H9 (cell line): Measurements from ENCODE around the gene USP47. TPM values are rescaled to one million over a fixed set of nuclear protein-coding genes. Genes with fewer than 3 reads are reported as not detected.

ENCODE experiments used
- DNase-seq: peaks from one replicate; pipeline ENCODE4 v3.0.0-alpha.2; 2017
- H2AFZ ChIP-seq: one replicate; pipeline ENCODE4 v1.6.1; 2013; ENCODE audit warnings: mild to moderate bottlenecking, low read length, control low read depth, moderate library complexity
- H2AK5ac ChIP-seq: 2 replicates; pipeline ENCODE4 v1.6.1; 2013; ENCODE audit warnings: low read length, control low read depth, mixed read lengths; ENCODE audit not compliant: insufficient read length
- H2BK120ac ChIP-seq: one replicate; pipeline ENCODE4 v1.6.1; 2013; ENCODE audit warnings: low read depth, mild to moderate bottlenecking, low read length, control low read depth, inconsistent platforms; ENCODE audit not compliant: poor library complexity, severe bottlenecking
- H2BK12ac ChIP-seq: 2 replicates; pipeline ENCODE4 v1.6.1; 2013; ENCODE audit warnings: low read length, control low read depth, mixed read lengths, low read depth; ENCODE audit not compliant: insufficient read length
- H2BK15ac ChIP-seq: 2 replicates; pipeline ENCODE4 v1.6.1; 2013; ENCODE audit warnings: low read depth, low read length, control low read depth
- H2BK20ac ChIP-seq: one replicate; pipeline ENCODE4 v1.6.1; 2013; ENCODE audit warnings: low read depth, mild to moderate bottlenecking, low read length, control low read depth, inconsistent platforms; ENCODE audit not compliant: poor library complexity, severe bottlenecking
- H2BK5ac ChIP-seq: 2 replicates; pipeline ENCODE4 v1.6.1; 2013; ENCODE audit warnings: low read length, control low read depth, mixed read lengths; ENCODE audit not compliant: insufficient read length
- H3K14ac ChIP-seq: 2 replicates; pipeline ENCODE4 v1.6.1; 2013; ENCODE audit warnings: low read length, control low read depth; ENCODE audit not compliant: insufficient read depth
- H3K18ac ChIP-seq: 2 replicates; pipeline ENCODE4 v1.6.1; 2013; ENCODE audit warnings: low read depth, mild to moderate bottlenecking, mixed read lengths, low read length, control low read depth; ENCODE audit not compliant: insufficient read length
- H3K23ac ChIP-seq: 2 replicates; pipeline ENCODE4 v1.6.1; 2013; ENCODE audit warnings: low read length, control low read depth, mixed read lengths, low read depth; ENCODE audit not compliant: insufficient read length
- H3K23me2 ChIP-seq: 2 replicates; pipeline ENCODE4 v1.6.1; 2013; ENCODE audit warnings: low read depth, mild to moderate bottlenecking, mixed read lengths, low read length, control low read depth; ENCODE audit not compliant: insufficient read length, poor library complexity, severe bottlenecking
- H3K27ac ChIP-seq: 2 replicates; pipeline ENCODE4 v1.5.1; 2013; ENCODE audit warnings: low read length, control low read depth, mixed read lengths, low read depth; ENCODE audit not compliant: insufficient read length
- H3K27me3 ChIP-seq: 2 replicates; pipeline ENCODE4 v1.6.1; 2013; ENCODE audit warnings: low read length, control low read depth, inconsistent platforms; ENCODE audit not compliant: insufficient read depth
- H3K4ac ChIP-seq: 2 replicates; pipeline ENCODE4 v1.6.1; 2013; ENCODE audit warnings: low read depth, mild to moderate bottlenecking, control low read depth, inconsistent platforms, low read length, moderate library complexity
- H3K4me1 ChIP-seq: 2 replicates; pipeline ENCODE4 v1.6.1; 2013; ENCODE audit warnings: low read length, control low read depth, inconsistent platforms; ENCODE audit not compliant: insufficient read depth
- H3K4me2 ChIP-seq: 2 replicates; pipeline ENCODE4 v1.6.1; 2013; ENCODE audit warnings: low read length, control low read depth, mixed read lengths; ENCODE audit not compliant: insufficient read length, insufficient read depth
- H3K56ac ChIP-seq: 2 replicates; pipeline ENCODE4 v1.6.1; 2013; ENCODE audit warnings: low read depth, mild to moderate bottlenecking, mixed read lengths, low read length, control low read depth; ENCODE audit not compliant: insufficient read length
- H3K79me1 ChIP-seq: 2 replicates; pipeline ENCODE4 v1.6.1; 2013; ENCODE audit warnings: low read depth, mild to moderate bottlenecking, moderate library complexity, low read length, control low read depth, inconsistent platforms; ENCODE audit not compliant: insufficient read depth, poor library complexity, severe bottlenecking
- H3K79me2 ChIP-seq: 2 replicates; pipeline ENCODE4 v1.6.1; 2013; ENCODE audit warnings: low read length, control low read depth, inconsistent platforms; ENCODE audit not compliant: insufficient read depth
- H3K9ac ChIP-seq: 2 replicates; pipeline ENCODE4 v1.6.1; 2013; ENCODE audit warnings: low read length, control low read depth, mixed read lengths; ENCODE audit not compliant: insufficient read length; ENCODE audit errors: extremely low read depth
- H3K9me3 ChIP-seq: one replicate; pipeline ENCODE4 v1.6.1; 2013; ENCODE audit warnings: low read depth, low read length, inconsistent platforms; ENCODE audit not compliant: control insufficient read depth
- H3T11ph ChIP-seq: one replicate; pipeline ENCODE4 v1.6.1; 2013; ENCODE audit warnings: mild to moderate bottlenecking, low read length, control low read depth, inconsistent platforms
- H4K20me1 ChIP-seq: one replicate; pipeline ENCODE4 v1.6.1; 2013; ENCODE audit not compliant: control insufficient read depth, insufficient read length, insufficient read depth
- H4K5ac ChIP-seq: 2 replicates; pipeline ENCODE4 v1.6.1; 2013; ENCODE audit warnings: low read depth, mild to moderate bottlenecking, mixed read lengths, low read length, control low read depth; ENCODE audit not compliant: insufficient read length
- H4K8ac ChIP-seq: replicated peaks from 2 replicates; pipeline ENCODE4 v1.6.1; 2013; ENCODE audit warnings: low read length, control low read depth, mixed read lengths, low read depth; ENCODE audit not compliant: insufficient read length
- H4K91ac ChIP-seq: 2 replicates; pipeline ENCODE4 v1.6.1; 2013; ENCODE audit warnings: low read depth, mild to moderate bottlenecking, moderate library complexity, mixed read lengths, low read length, control low read depth; ENCODE audit not compliant: insufficient read length
- H3K27ac Mint-ChIP-seq, 3 experiments: 2 replicates in 2 of 3; 3 replicates in 1 of 3; pipeline ENCODE4 v1.8.0; 2020 to 2021; ENCODE audit warnings: mixed read lengths in 3 of 3, mild to moderate bottlenecking in 1 of 3, moderate library complexity in 1 of 3
- H3K27me3 Mint-ChIP-seq: 2 replicates; pipeline ENCODE4 v1.8.0; 2021; ENCODE audit warnings: low read depth, mild to moderate bottlenecking, moderate library complexity, mixed read lengths
- H3K36me3 Mint-ChIP-seq, 3 experiments: 2 replicates in 2 of 3; 3 replicates in 1 of 3; pipeline ENCODE4 v1.8.0; 2020 to 2021; ENCODE audit warnings: low read depth in 3 of 3, mixed read lengths in 3 of 3; ENCODE audit not compliant: insufficient read depth in 1 of 3
- H3K4me1 Mint-ChIP-seq, 2 experiments: 2 replicates each; pipeline ENCODE4 v1.8.0; 2020; ENCODE audit warnings: mixed read lengths in 2 of 2
- H3K4me3 Mint-ChIP-seq, 2 experiments: 2 replicates in 1 of 2; 3 replicates in 1 of 2; pipeline ENCODE4 v1.8.0; 2020 to 2021; ENCODE audit warnings: mild to moderate bottlenecking in 2 of 2, mixed read lengths in 2 of 2, moderate library complexity in 1 of 2
- H3K9me3 Mint-ChIP-seq, 2 experiments: 2 replicates in 1 of 2; 3 replicates in 1 of 2; pipeline ENCODE4 v1.8.0; 2020; ENCODE audit warnings: mild to moderate bottlenecking in 2 of 2, mixed read lengths in 2 of 2, moderate library complexity in 1 of 2
- CTCF ChIP-seq: fragments of 200-600 bp; sonication (generic); conservative IDR thresholded peaks from 3 replicates; pipeline ENCODE4 v1.8.0; 2021; ENCODE audit warnings: antibody characterized with exemption, mild to moderate bottlenecking
- WGBS: extraction: QIAGEN DNeasy Blood & Tissue Kit; methylation state at CpG from one replicate; pipeline ENCODE4 v1.1.7; 2013; ENCODE audit warnings: missing lambda C conversion rate, low lambda C conversion rate, mixed read lengths; ENCODE audit not compliant: insufficient read length; ENCODE audit errors: extremely low coverage; 5-methylcytosine and 5-hydroxymethylcytosine counted together
- total RNA-seq: library from RNA; stranded (reverse); gene quantifications from 2 replicates; pipeline ENCODE4 v1.2.1, GENCODE V29; 2021

The USP47 gene
- total RNA-seq, 1 experiment from 2014 or later, result 26.7 TPM

DNA sequence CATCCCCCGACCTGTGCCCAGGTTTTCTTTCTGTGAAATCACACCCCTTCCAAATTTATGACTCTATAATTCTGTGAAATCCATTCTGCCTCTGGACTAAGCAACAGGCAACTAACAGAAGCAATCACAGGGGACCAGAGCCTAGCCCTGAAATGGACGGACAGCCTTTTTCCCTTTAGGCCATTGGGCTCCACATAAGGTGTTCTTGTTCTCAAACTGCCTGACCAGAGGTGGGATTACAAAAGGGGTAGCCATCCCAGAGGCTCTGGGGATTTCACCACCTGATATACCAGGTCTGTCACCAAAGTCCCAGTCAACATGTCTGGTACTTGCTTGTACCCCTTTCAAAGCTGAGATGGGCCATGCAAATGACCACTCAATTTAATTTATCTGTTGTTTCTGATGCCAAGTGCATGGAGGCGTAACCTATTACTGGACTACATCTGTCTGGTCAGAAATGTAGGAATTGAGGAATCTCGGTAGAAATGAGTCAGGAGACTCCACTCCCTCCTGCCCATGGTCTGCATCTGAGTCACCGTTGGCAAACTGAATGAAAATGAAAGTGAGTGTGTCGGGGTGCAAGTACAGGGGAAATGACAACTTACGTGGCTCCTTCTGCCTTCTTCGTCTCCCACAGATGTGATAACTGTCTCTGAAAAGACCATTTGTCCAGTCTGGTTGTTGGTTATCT lies 156.5 kb downstream of the USP47 start:
- no peak overlapping the region for H2BK15ac ChIP-seq
- no peak for DNase-seq
- no peak overlapping the region for H3K27ac Mint-ChIP-seq

More for the DNA sequence above, 156.5 kb downstream of the USP47 start:
- no peak overlapping the region for H2BK5ac ChIP-seq
- no peak overlapping the region for H4K8ac ChIP-seq
- no peak overlapping the region for H4K91ac ChIP-seq
- no CpG with 5 or more reads among the region's 8 CpGs for WGBS
- no peaks in the 10 kb centered on the region for H3K23me2 ChIP-seq
- H3K4me3 Mint-ChIP-seq, result no peak overlapping the region
- H2BK120ac ChIP-seq, result no peak overlapping the region
- no peaks in the 10 kb centered on the region for H4K20me1 ChIP-seq
- no peak overlapping the region for H4K5ac ChIP-seq
- no peaks in the 10 kb centered on the region for H3K79me2 ChIP-seq
- no peak overlapping the region for H3K27ac ChIP-seq
- H3K36me3 Mint-ChIP-seq, result peaks cover 5 to 27% (median 20%) of the 10 kb centered on the region in 3 experiments; a peak in 6 of 7 replicates
- H3K27me3 Mint-ChIP-seq, result no peaks in the 10 kb centered on the region
- no peak overlapping the region for H3K4ac ChIP-seq
- no peak overlapping the region for H3K4me2 ChIP-seq
- no peak overlapping the region for H3K14ac ChIP-seq
- no peak overlapping the region for H2AK5ac ChIP-seq
- H3T11ph ChIP-seq, result no peak overlapping the region
- H3K4me1 ChIP-seq, result no peaks in the 10 kb centered on the region
- no peak overlapping the region for H3K56ac ChIP-seq
- no peak overlapping the region for H3K9ac ChIP-seq
- H3K4me1 Mint-ChIP-seq, result peaks cover 0 to 4% of the 10 kb centered on the region in 2 experiments; a peak in 1 of 4 replicates
- H3K9me3 ChIP-seq, result no peaks in the 10 kb centered on the region
- no peak overlapping the region for H2BK12ac ChIP-seq
- H3K79me1 ChIP-seq, result no peaks in the 10 kb centered on the region
- H3K9me3 Mint-ChIP-seq, result no peaks in the 10 kb centered on the region; a peak in 1 of 5 replicates
- H3K23ac ChIP-seq, result no peak overlapping the region
- H3K18ac ChIP-seq, result no peak overlapping the region
- no peak for TF ChIP-seq CTCF
- H3K27me3 ChIP-seq, result no peaks in the 10 kb centered on the region
- no peak overlapping the region for H2BK20ac ChIP-seq
- H2AFZ ChIP-seq, result no peak overlapping the region
